H1 (cell line): ENCODE data around the gene EXD2.

ENCODE experiments used
- KDM1A ChIP-seq: fragments of 200-600, 300-600 bp; sonication (generic); IDR thresholded peaks from 2 replicates; pipeline ENCODE4 v1.7.1; 2016; ENCODE audit warnings: mild to moderate bottlenecking, low read length, borderline replicate concordance
- RBBP5 ChIP-seq: IDR thresholded peaks from 2 replicates; pipeline ENCODE4 v1.7.1; 2012; ENCODE audit warnings: low read depth, mild to moderate bottlenecking, inconsistent platforms, low read length, moderate library complexity, borderline replicate concordance
- ZNF274 ChIP-seq: IDR thresholded peaks from 2 replicates; pipeline ENCODE4 v1.7.0; 2012; ENCODE audit warnings: low read length, borderline replicate concordance; ENCODE audit errors: extremely low read depth
- TF ChIP-seq, protein P1 (sequence below), 3 experiments: IDR thresholded peaks; 1 replicate in 2 of 3; 2 replicates in 1 of 3; pipeline versions ENCODE4 v1.5.1 to v1.6.1; 2011; ENCODE audit warnings: low read length in 3 of 3, mild to moderate bottlenecking in 3 of 3, inconsistent platforms in 2 of 3, low read depth in 1 of 3, moderate library complexity in 1 of 3; ENCODE audit not compliant: insufficient read depth in 1 of 3; ENCODE audit errors: control extremely low read depth in 1 of 3

DNA sequence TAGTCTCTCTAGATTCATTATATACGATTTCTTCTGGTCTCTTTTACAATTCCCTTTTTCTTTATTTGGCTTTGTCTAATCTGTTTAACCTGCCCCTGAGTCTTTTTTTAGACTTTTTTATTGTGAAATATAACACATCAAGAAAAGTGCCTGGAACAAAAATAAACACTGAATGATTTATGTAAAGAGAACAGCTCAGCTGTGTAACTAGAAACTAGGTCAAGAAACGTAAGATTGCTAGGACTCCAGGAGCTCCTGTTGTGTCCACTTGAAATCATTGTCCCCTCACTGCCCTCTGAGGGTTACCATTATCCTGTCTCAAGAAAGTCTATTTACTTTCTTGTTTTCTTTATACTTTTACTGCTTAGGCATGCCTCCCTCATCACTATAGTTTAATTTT is 23.1 kb downstream of the EXD2 start:
- TF ChIP-seq KDM1A (no peak), RBBP5 (no peak), ZNF274 (no peak)
- TF ChIP-seq, protein P1, sequence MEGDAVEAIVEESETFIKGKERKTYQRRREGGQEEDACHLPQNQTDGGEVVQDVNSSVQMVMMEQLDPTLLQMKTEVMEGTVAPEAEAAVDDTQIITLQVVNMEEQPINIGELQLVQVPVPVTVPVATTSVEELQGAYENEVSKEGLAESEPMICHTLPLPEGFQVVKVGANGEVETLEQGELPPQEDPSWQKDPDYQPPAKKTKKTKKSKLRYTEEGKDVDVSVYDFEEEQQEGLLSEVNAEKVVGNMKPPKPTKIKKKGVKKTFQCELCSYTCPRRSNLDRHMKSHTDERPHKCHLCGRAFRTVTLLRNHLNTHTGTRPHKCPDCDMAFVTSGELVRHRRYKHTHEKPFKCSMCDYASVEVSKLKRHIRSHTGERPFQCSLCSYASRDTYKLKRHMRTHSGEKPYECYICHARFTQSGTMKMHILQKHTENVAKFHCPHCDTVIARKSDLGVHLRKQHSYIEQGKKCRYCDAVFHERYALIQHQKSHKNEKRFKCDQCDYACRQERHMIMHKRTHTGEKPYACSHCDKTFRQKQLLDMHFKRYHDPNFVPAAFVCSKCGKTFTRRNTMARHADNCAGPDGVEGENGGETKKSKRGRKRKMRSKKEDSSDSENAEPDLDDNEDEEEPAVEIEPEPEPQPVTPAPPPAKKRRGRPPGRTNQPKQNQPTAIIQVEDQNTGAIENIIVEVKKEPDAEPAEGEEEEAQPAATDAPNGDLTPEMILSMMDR (IDR thresholded peaks at IDR 0.05; ENCODE audit: control extremely low read depth in 1 of 3, insufficient read depth in 1 of 3, low read depth in 1 of 3, low read length in 3 of 3): no peak
